ENCODE data around the gene MOGAT2.

DNA sequence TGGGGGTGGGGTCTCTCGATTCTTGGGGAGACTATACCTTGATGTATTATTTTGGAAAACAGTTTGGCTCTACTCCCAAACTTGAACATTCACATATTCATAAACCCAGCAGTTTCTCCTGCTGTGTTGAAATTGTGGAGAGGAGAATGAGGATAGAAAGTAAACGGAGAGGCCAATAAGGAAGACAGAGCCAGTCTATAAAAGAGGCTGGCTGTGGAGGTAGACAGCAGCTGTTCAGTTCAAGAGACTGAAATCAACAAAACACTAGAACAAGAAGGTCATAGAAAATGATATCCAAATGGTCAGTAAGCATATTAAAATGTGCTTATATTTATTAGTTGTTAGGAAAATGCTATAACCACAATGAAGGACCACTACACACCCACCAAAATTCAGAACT is 1.9 kb upstream of the MOGAT2 start:
- no peak for TF ChIP-seq POLR2A (IDR thresholded peaks at IDR 0.05)
- TF ChIP-seq, protein P1, sequence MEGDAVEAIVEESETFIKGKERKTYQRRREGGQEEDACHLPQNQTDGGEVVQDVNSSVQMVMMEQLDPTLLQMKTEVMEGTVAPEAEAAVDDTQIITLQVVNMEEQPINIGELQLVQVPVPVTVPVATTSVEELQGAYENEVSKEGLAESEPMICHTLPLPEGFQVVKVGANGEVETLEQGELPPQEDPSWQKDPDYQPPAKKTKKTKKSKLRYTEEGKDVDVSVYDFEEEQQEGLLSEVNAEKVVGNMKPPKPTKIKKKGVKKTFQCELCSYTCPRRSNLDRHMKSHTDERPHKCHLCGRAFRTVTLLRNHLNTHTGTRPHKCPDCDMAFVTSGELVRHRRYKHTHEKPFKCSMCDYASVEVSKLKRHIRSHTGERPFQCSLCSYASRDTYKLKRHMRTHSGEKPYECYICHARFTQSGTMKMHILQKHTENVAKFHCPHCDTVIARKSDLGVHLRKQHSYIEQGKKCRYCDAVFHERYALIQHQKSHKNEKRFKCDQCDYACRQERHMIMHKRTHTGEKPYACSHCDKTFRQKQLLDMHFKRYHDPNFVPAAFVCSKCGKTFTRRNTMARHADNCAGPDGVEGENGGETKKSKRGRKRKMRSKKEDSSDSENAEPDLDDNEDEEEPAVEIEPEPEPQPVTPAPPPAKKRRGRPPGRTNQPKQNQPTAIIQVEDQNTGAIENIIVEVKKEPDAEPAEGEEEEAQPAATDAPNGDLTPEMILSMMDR (IDR thresholded peaks at IDR 0.05), result no peak

Data from adrenal gland (tissue), 5 donors.